Left lung (tissue), 10 donors: ENCODE results near the gene PLLP. TPM values are rescaled to one million over a fixed set of nuclear protein-coding genes. Genes with fewer than 3 reads are reported as not detected.

Source experiments
- ATAC-seq: fragments of 200-7000 bp; cut with Tn5 transposase; one replicate; pipeline ENCODE4 v1.9.1; 2020; ENCODE audit warnings: moderate library complexity
- DNase-seq, 4 donors: peaks; one replicate each; pipeline ENCODE4 v3.0.0-alpha.2; 2013 to 2020
- H3K27ac ChIP-seq, 2 donors: fragments of 200-600 bp; sonication (generic) in 1 of 2; one replicate each; pipeline versions ENCODE4 v1.5.0 to v1.8.0; 2020 to 2021
- H3K27me3 ChIP-seq, 2 donors: fragments of 200-600 bp; sonication (generic) in 1 of 2; one replicate each; pipeline versions ENCODE4 v1.5.0 to v1.8.0; 2020 to 2021
- H3K36me3 ChIP-seq, 2 donors: fragments of 200-600 bp; sonication (generic) in 1 of 2; one replicate each; pipeline versions ENCODE4 v1.5.0 to v1.8.0; 2020 to 2021
- H3K4me1 ChIP-seq, 2 donors: fragments of 200-600 bp; one replicate each; pipeline ENCODE4 v1.8.0; 2021
- H3K4me3 ChIP-seq, 2 donors: fragments of 200-600 bp; sonication (generic) in 1 of 2; one replicate each; pipeline versions ENCODE4 v1.5.0 to v1.8.0; 2020 to 2021; ENCODE audit warnings: mild to moderate bottlenecking in 1 of 2
- H3K9me3 ChIP-seq, 2 donors: fragments of 200-600 bp; sonication (generic) in 1 of 2; one replicate each; pipeline versions ENCODE4 v1.5.0 to v1.8.0; 2020 to 2021
- CTCF ChIP-seq, 2 donors: fragments of 200-600 bp; sonication (generic) in 1 of 2; IDR thresholded peaks; one replicate each; pipeline versions ENCODE4 v1.5.0 to v1.8.0; 2021; ENCODE audit warnings: antibody characterized with exemption in 2 of 2
- intact Hi-C, 2 donors: fragments of 100-400 bp; cut with DNase I; formaldehyde crosslinking; loops; one replicate each; pipeline versions ENCODE4 v1.11.2 to v1.14.2; 2022
- polyA plus RNA-seq, 6 donors: library from polyadenylated mRNA; unstranded; fragments of 120-200 nt; gene quantifications; one replicate each; pipeline ENCODE4 v1.2.1, GENCODE V29; 2013; ENCODE audit not compliant: insufficient read length in 6 of 6
- total RNA-seq, 2 donors: library from RNA; stranded (reverse); fragmentation: NEBNext Ultra II Directional; extraction: Animal tissue kit (Norgen Biotek cat#: 25700); gene quantifications; one replicate each; pipeline ENCODE4 v1.2.1, GENCODE V29; 2021
- donor health status: DM: no; HTN: yes; CAD: no.
- donor health status: DM: no; HTN: no; CAD: no.

Gene PLLP
- total and polyA plus RNA-seq, 8 donors = 3.5 to 70.6 (median 5.7) TPM

- H3K9me3 ChIP-seq = no peaks in the 10 kb centered on the region
- peaks cover 0 to 40% of the 10 kb centered on the region in 2 donors for H3K36me3 ChIP-seq
- peak overlapping the region; percentile 91 to 95 for H3K27ac ChIP-seq
- DNase-seq (peak in 2 of 4 donors; percentile 33 to 63), ATAC-seq (peak; percentile 45)
- H3K4me1 ChIP-seq = peaks cover 6 to 20% of the 10 kb centered on the region in 2 donors
- H3K4me3 ChIP-seq = peak overlapping the region; percentile 73 to 81
- intact Hi-C loops = no loop called here
- no peak for TF ChIP-seq CTCF (IDR thresholded peaks at IDR 0.05)
- H3K27me3 ChIP-seq = no peaks in the 10 kb centered on the region
Measured at GRCh38 chr16:57245472-57246113, 38.9 kb downstream of the PLLP start.

GRCh38 chr16:57244767-57245471 lies 39.6 kb downstream of the PLLP start, which contains the start of gene ARL2BP:
Gene ARL2BP, plus strand, starts transcription at chr16:57245259. Its CDS starts 109 bp downstream, at chr16:57245368.
- no peaks in the 10 kb centered on the region for H3K9me3 ChIP-seq
- peak within 1 kb of the TSS; percentile 91 to 95 for H3K27ac ChIP-seq
- no peaks in the 10 kb centered on the region for H3K27me3 ChIP-seq
- peak; percentile 95 to 100 (median 98) for DNase-seq
- peak; percentile 97 for ATAC-seq
- H3K36me3 ChIP-seq = peaks cover 0 to 33% of the 10 kb centered on the region in 2 donors
- H3K4me1 ChIP-seq = peaks cover 6 to 20% of the 10 kb centered on the region in 2 donors
- intact Hi-C loops = no loop called here
- H3K4me3 ChIP-seq = peak within 1 kb of the TSS; percentile 73 to 81
- TF ChIP-seq CTCF (IDR thresholded peaks at IDR 0.05) = peak in 1 of 2 donors; percentile 8

- DNase-seq (no peak), ATAC-seq (no peak)
- Histone ChIP-seq H3K4me1 (peaks cover 6 to 20% of the 10 kb centered on the region in 2 donors), H3K4me3 (peak overlapping the region; percentile 73 to 81), H3K9me3 (no peaks in the 10 kb centered on the region), H3K27ac (peak overlapping the region; percentile 80 to 91), H3K36me3 (peaks cover 0 to 32% of the 10 kb centered on the region in 2 donors), H3K27me3 (no peaks in the 10 kb centered on the region)
- intact Hi-C loops = no loop called here
- no peak for TF ChIP-seq CTCF (IDR thresholded peaks at IDR 0.05)
Measured at GRCh38 chr16:57244463-57244766, 40.1 kb downstream of the PLLP start.

- intact Hi-C loops = no loop called here
Measured at GRCh38 chr16:57242650-57243049, 41.8 kb downstream of the PLLP start.

More at GRCh38 chr16:57242650-57243049, 41.8 kb downstream of the PLLP start:
- Histone ChIP-seq H3K36me3 (peaks cover 0 to 32% of the 10 kb centered on the region in 2 donors), H3K27me3 (no peaks in the 10 kb centered on the region), H3K4me3 (no peak overlapping the region), H3K27ac (no peak overlapping the region), H3K9me3 (no peaks in the 10 kb centered on the region), H3K4me1 (peaks cover 6 to 20% of the 10 kb centered on the region in 2 donors)
- TF ChIP-seq CTCF (IDR thresholded peaks at IDR 0.05) = no peak
- DNase-seq (no peak), ATAC-seq (no peak)
